VCaP (cell line): ENCODE data around the gene CSF1.

Experiments
- H3K27ac ChIP-seq: fragments of 450-650 bp; 2 replicates; pipeline ENCODE4 v1.5.1; 2017
- TF ChIP-seq, protein P1 (sequence below): fragments of 450-650 bp; conservative IDR thresholded peaks from 2 replicates; pipeline ENCODE4 v1.5.1; 2017; ENCODE audit warnings: mild to moderate bottlenecking, moderate library complexity

CSF1 gene

GRCh38 chr1:109898842-109899241, 11.8 kb upstream of the CSF1 start:
- no peak overlapping the region for H3K27ac ChIP-seq
- TF ChIP-seq, protein P1, sequence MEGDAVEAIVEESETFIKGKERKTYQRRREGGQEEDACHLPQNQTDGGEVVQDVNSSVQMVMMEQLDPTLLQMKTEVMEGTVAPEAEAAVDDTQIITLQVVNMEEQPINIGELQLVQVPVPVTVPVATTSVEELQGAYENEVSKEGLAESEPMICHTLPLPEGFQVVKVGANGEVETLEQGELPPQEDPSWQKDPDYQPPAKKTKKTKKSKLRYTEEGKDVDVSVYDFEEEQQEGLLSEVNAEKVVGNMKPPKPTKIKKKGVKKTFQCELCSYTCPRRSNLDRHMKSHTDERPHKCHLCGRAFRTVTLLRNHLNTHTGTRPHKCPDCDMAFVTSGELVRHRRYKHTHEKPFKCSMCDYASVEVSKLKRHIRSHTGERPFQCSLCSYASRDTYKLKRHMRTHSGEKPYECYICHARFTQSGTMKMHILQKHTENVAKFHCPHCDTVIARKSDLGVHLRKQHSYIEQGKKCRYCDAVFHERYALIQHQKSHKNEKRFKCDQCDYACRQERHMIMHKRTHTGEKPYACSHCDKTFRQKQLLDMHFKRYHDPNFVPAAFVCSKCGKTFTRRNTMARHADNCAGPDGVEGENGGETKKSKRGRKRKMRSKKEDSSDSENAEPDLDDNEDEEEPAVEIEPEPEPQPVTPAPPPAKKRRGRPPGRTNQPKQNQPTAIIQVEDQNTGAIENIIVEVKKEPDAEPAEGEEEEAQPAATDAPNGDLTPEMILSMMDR, result no peak

GRCh38 chr1:109901141-109901523, 9.5 kb upstream of the CSF1 start:
- no peak overlapping the region for H3K27ac ChIP-seq
- TF ChIP-seq, protein P1, result no peak

DNA sequence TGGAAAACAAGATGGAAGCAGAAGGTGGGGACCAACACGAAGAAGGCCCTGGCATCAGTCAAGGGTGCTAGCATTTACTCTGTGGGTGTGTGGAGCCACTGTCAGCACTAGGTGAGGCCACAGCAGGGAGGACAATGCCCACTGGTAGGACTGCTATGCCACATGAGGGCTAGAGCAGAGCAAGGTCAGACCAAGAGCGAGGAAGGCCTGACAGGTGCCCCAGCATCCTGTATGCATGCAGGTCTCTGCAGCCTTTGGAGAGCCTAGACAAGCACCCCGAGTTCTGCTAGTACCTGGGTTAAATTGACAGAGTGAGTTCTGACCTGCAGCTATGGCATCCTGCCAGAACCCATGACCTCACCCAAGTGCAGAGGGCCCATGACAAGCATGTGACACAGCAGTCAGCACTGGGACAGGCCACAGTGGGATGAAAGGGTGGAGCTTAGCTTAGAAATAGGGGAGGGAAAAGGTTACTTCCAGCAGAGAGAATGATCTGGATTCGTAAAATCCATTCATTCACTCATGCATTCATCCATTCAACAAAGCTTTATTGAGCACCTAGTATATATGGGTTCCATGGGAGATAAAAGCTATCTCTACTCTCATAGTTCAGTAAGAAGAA, 9.0 kb upstream of the CSF1 start:
- TF ChIP-seq, protein P1, result no peak
- H3K27ac ChIP-seq, result no peak overlapping the region

- TF ChIP-seq, protein P1, result no peak
- H3K27ac ChIP-seq, result no peak overlapping the region
Measured at GRCh38 chr1:109902204-109902985, 8.3 kb upstream of the CSF1 start.

- TF ChIP-seq, protein P1, result no peak
- H3K27ac ChIP-seq, result no peak overlapping the region
Measured at GRCh38 chr1:109903376-109903930, 7.2 kb upstream of the CSF1 start.

GRCh38 chr1:109904105-109904817, 6.4 kb upstream of the CSF1 start:
- H3K27ac ChIP-seq, result no peak overlapping the region
- TF ChIP-seq, protein P1, result no peak

DNA sequence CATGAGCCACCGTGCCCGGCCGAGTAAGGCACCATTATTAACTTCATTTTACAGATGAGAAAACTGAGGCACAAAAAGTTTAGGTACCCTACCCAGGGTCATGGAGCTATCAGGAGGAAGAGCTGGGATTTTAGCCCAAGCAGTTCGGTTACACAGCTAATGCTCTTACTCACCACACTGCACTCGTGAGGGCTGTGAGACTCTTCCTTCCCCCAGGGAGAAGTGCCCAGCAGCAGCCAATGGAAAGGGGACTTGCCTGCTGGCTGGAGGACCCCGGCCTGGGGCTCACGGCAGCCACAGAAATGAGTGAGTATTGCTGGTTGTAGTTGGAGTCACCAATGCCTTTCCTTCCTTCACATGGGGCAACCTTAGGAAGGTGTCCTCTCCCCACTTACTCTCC, 5.2 kb upstream of the CSF1 start:
- TF ChIP-seq, protein P1, result no peak
- no peak overlapping the region for H3K27ac ChIP-seq
